Panc1 (cell line): ENCODE measurements around the gene HIGD2A. TPM values are rescaled to one million over a fixed set of nuclear protein-coding genes. Genes with fewer than 3 reads are reported as not detected.

Experiments used
- ATAC-seq: fragments of 200-7000 bp; cut with Tn5 transposase; 2 replicates; pipeline ENCODE4 v1.9.1; 2020; ENCODE audit warnings: mild to moderate bottlenecking, moderate library complexity
- BruUV-seq: library from RNA; stranded (reverse); fragments of 400-500 nt; replicated peaks from 2 replicates; lab custom pipeline; 2021; lab: Mats Ljungman, UMichigan
- CTCF ChIA-PET: fragments of 300-600 bp; sonication (Branson Sonifier 250); formaldehyde crosslinking; loops from one replicate; lab custom pipeline; 2022; ENCODE audit warnings: antibody characterized with exemption; lab: Charles Lee
- POLR2A ChIA-PET: fragments of 300-600 bp; sonication (Branson Sonifier 250); formaldehyde crosslinking; loops from one replicate; lab custom pipeline; 2022; ENCODE audit warnings: antibody characterized with exemption; lab: Charles Lee
- DNase-seq: peaks from one replicate; pipeline ENCODE4 v3.0.0-alpha.2; 2010; ENCODE audit warnings: low read depth, low spot score
- H3K27ac ChIP-seq: 2 replicates; pipeline ENCODE4 v1.5.1; 2011; ENCODE audit warnings: mild to moderate bottlenecking, low read length, inconsistent platforms
- H3K27me3 ChIP-seq: fragments of 200-500 bp; sonication (Bioruptor generic); 2 replicates; pipeline ENCODE4 v1.6.0; 2014; ENCODE audit warnings: low read length, inconsistent platforms; ENCODE audit not compliant: control insufficient read depth, insufficient read depth
- H3K36me3 ChIP-seq: fragments of 200-500 bp; sonication (Bioruptor generic); 2 replicates; pipeline ENCODE4 v1.5.1; 2014; ENCODE audit warnings: inconsistent platforms, mild to moderate bottlenecking, low read length, moderate library complexity; ENCODE audit not compliant: control insufficient read depth, insufficient read depth
- H3K4me1 ChIP-seq: 2 replicates; pipeline ENCODE4 v1.5.1; 2011; ENCODE audit warnings: inconsistent platforms, mild to moderate bottlenecking, low read length, moderate library complexity; ENCODE audit not compliant: control insufficient read depth, insufficient read depth
- H3K4me3 ChIP-seq, 2 experiments: 2 replicates each; pipeline ENCODE4 v1.5.1; 2011 to 2012; ENCODE audit warnings: low read depth in 2 of 2, low read length in 2 of 2, mild to moderate bottlenecking in 2 of 2, inconsistent platforms in 1 of 2, moderate library complexity in 1 of 2
- H3K9me3 ChIP-seq: fragments of 200-500 bp; sonication (Bioruptor generic); 2 replicates; pipeline ENCODE4 v1.5.1; 2014; ENCODE audit warnings: low read depth, mild to moderate bottlenecking, inconsistent platforms, low read length, moderate library complexity; ENCODE audit not compliant: control insufficient read depth, insufficient read depth
- POLR2AphosphoS5 ChIP-seq: IDR thresholded peaks from 2 replicates; pipeline ENCODE4 v1.6.1; 2012; ENCODE audit warnings: mild to moderate bottlenecking, low read depth, low read length, moderate library complexity
- REST ChIP-seq, 2 experiments: IDR thresholded peaks; 2 replicates each; pipeline ENCODE4 v1.6.1; 2011 to 2012; ENCODE audit warnings: low read depth in 2 of 2, control low read depth in 1 of 2, low read length in 1 of 2, mild to moderate bottlenecking in 1 of 2, moderate library complexity in 1 of 2; ENCODE audit not compliant: insufficient read depth in 1 of 2
- SIN3A ChIP-seq: IDR thresholded peaks from 2 replicates; pipeline ENCODE4 v1.6.1; 2012; ENCODE audit warnings: low read depth, mild to moderate bottlenecking, low read length, moderate library complexity, borderline replicate concordance; ENCODE audit not compliant: insufficient read depth
- TCF7L2 ChIP-seq: IDR thresholded peaks from 2 replicates; pipeline ENCODE4 v1.6.1; 2011; ENCODE audit warnings: mild to moderate bottlenecking, low read depth, low read length, inconsistent platforms
- in situ Hi-C: cut with HindIII; loops from 2 replicates; pipeline ENCODE4 v1.10.0; 2016; ENCODE audit warnings: low sequenced_read_pairs, low pct_unique_long_range_greater_than_20kb
- intact Hi-C: fragments of 100-400 bp; cut with micrococcal nuclease; formaldehyde crosslinking; loops from one replicate; pipeline ENCODE4 v1.10.0; 2022; ENCODE audit not compliant: unreplicated experiment
- total RNA-seq: library from RNA; stranded (reverse); gene quantifications from one replicate; pipeline ENCODE4 v1.2.1, GENCODE V29; 2021; ENCODE audit not compliant: unreplicated experiment
- TF ChIP-seq, protein P1 (sequence below): fragments of 450-650 bp; IDR thresholded peaks from 2 replicates; pipeline ENCODE4 v1.5.1; 2017; ENCODE audit warnings: mild to moderate bottlenecking

Gene HIGD2A
- total RNA-seq, 1 experiment from 2014 or later = 162 TPM

GRCh38 chr5:176342766-176343458, 45.6 kb upstream of the HIGD2A start:
- no peak overlapping the region for H3K27ac ChIP-seq
- H3K27me3 ChIP-seq = no peaks in the 10 kb centered on the region
- intact Hi-C loops (no loop called here), in situ Hi-C loops (no loop called here)
- H3K36me3 ChIP-seq = peaks cover 12% of the 10 kb centered on the region
- H3K9me3 ChIP-seq = no peaks in the 10 kb centered on the region
- no TSS peak for BruUV-seq
- H3K4me3 ChIP-seq = no peak overlapping the region
- ChIA-PET POLR2A (no interaction called here), CTCF (interaction anchor here (0.6 kb wide), 1 partner anchor 49 kb away, joined by 4 read pairs; no protein-coding TSS in a partner anchor)
- TF ChIP-seq, protein P1, sequence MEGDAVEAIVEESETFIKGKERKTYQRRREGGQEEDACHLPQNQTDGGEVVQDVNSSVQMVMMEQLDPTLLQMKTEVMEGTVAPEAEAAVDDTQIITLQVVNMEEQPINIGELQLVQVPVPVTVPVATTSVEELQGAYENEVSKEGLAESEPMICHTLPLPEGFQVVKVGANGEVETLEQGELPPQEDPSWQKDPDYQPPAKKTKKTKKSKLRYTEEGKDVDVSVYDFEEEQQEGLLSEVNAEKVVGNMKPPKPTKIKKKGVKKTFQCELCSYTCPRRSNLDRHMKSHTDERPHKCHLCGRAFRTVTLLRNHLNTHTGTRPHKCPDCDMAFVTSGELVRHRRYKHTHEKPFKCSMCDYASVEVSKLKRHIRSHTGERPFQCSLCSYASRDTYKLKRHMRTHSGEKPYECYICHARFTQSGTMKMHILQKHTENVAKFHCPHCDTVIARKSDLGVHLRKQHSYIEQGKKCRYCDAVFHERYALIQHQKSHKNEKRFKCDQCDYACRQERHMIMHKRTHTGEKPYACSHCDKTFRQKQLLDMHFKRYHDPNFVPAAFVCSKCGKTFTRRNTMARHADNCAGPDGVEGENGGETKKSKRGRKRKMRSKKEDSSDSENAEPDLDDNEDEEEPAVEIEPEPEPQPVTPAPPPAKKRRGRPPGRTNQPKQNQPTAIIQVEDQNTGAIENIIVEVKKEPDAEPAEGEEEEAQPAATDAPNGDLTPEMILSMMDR = no peak
- TF ChIP-seq POLR2AphosphoS5 (no peak), SIN3A (no peak), REST (IDR thresholded peaks at IDR 0.05; ENCODE audit: insufficient read depth in 1 of 2, low read depth in 2 of 2, low read length in 1 of 2) (no peak), TCF7L2 (no peak)
- ATAC-seq = no peak
- DNase-seq = no peak
- H3K4me1 ChIP-seq = no peaks in the 10 kb centered on the region

DNA sequence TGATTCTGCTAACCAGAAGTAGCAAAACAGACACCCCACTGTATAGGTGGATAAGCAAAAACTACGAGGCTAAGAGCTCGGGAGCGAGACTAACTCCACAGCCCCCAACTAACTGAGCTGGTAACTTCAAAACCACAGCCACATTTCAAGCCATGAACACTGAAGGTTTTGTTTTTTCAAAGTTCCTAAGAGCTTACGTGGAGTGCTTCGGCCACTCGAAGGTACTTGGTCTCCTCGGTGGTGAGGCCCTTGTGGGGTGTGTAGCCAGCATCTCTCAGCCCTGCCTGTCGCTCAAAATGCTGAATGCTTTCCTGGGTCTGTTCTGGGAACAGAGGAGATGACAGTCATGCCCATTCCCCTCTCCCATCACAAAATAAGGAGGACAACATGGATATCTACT, 38.1 kb upstream of the HIGD2A start:
- TF ChIP-seq SIN3A (no peak), REST (IDR thresholded peaks at IDR 0.05; ENCODE audit: insufficient read depth in 1 of 2, low read depth in 2 of 2, low read length in 1 of 2) (no peak)
- no peak for DNase-seq
- Histone ChIP-seq H3K4me1 (no peaks in the 10 kb centered on the region), H3K9me3 (no peaks in the 10 kb centered on the region), H3K4me3 (no peak overlapping the region), H3K36me3 (peaks cover 25% of the 10 kb centered on the region), H3K27me3 (no peaks in the 10 kb centered on the region), H3K27ac (no peak overlapping the region)
- intact Hi-C loops (no loop called here), in situ Hi-C loops (no loop called here)
- CTCF ChIA-PET = no interaction called here
- BruUV-seq = no TSS peak
- ATAC-seq = no peak
- POLR2A ChIA-PET = no interaction called here
